Esophagus muscularis mucosa (tissue), 4 donors: ENCODE data around the gene NTRK2.

Source experiments
- CTCF ChIP-seq, 3 experiments: fragments of 200-600 bp in 2 of 3; fragments of 450-650 bp in 1 of 3; sonication (generic) in 2 of 3; IDR thresholded peaks; one replicate each; pipeline ENCODE4 v1.5.1; 2017 to 2019; ENCODE audit warnings: antibody characterized with exemption in 3 of 3, mild to moderate bottlenecking in 2 of 3, moderate library complexity in 1 of 3
- EP300 ChIP-seq: sonication (generic); formaldehyde crosslinking; IDR thresholded peaks from one replicate; pipeline ENCODE4 v1.6.1; 2017; ENCODE audit warnings: antibody characterized with exemption
- POLR2A ChIP-seq: fragments of 450-650 bp; IDR thresholded peaks from one replicate; pipeline ENCODE4 v1.6.1; 2017; ENCODE audit warnings: antibody characterized with exemption, moderate library complexity, mild to moderate bottlenecking, low read depth
- POLR2AphosphoS5 ChIP-seq, 2 donors: sonication (generic); formaldehyde crosslinking; IDR thresholded peaks; one replicate each; pipeline ENCODE4 v1.6.1; 2017; ENCODE audit warnings: antibody characterized with exemption in 2 of 2

GRCh38 chr9:84794981-84795637, 125.6 kb downstream of the NTRK2 start:
- TF ChIP-seq EP300: no peak
- TF ChIP-seq CTCF (IDR thresholded peaks at IDR 0.05): no peak
- TF ChIP-seq POLR2AphosphoS5 (IDR thresholded peaks at IDR 0.05): no peak
- no peak for TF ChIP-seq POLR2A
